K562 (cell line): ENCODE results near the gene RPL38. TPM values are rescaled to one million over a fixed set of nuclear protein-coding genes. Genes with fewer than 3 reads are reported as not detected.

ENCODE experiments used
- ATAC-seq: fragments of 200-7000 bp; cut with Tn5 transposase; 3 replicates; pipeline ENCODE4 v1.9.1; 2020; ENCODE audit warnings: moderate library complexity
- BruUV-seq: library from RNA; stranded (reverse); fragments of 400-500 nt; replicated peaks from 2 replicates; lab custom pipeline; 2021; lab: Mats Ljungman, UMichigan
- CTCF ChIA-PET: fragments of 300-600 bp; formaldehyde crosslinking; extraction: SDS; loops from one replicate; lab custom pipeline; 2021; ENCODE audit warnings: low intra/inter-chr PET ratio; lab: Yijun Ruan, JAX
- POLR2A ChIA-PET: fragments of 300-600, 350-650 bp; sonication (Branson Sonifier 250); formaldehyde crosslinking; extraction: SDS; loops from one replicate; lab custom pipeline; 2021; ENCODE audit warnings: antibody characterized with exemption, inconsistent platforms; lab: Yijun Ruan, JAX
- DNase-seq, 4 experiments: peaks; one replicate each; pipeline versions ENCODE4 v3.0.0 to v3.0.0-alpha.2; 2011 to 2018; ENCODE audit warnings: low spot score in 3 of 4, mixed read lengths in 3 of 4; ENCODE audit errors: extremely low read depth in 1 of 4
- FAIRE-seq: peaks from 2 replicates; lab custom pipeline; 2011; peaks lifted over from hg19 to GRCh38; lab: Jason Lieb, UNC
- H2AFZ ChIP-seq: 2 replicates; pipeline ENCODE4 v1.6.0; 2011; ENCODE audit warnings: low read depth, low read length, control low read depth, inconsistent platforms
- H3K27ac ChIP-seq: fragments of 200-600 bp; 3 replicates; pipeline ENCODE4 v1.8.0; 2011; ENCODE audit warnings: low read depth, mild to moderate bottlenecking, control low read depth, inconsistent platforms, low read length, moderate library complexity, mixed read lengths; ENCODE audit errors: extremely low read depth
- H3K27me3 ChIP-seq, 2 experiments: fragments of 300-600 bp in 1 of 2; 2 replicates in 1 of 2; 3 replicates in 1 of 2; pipeline versions ENCODE4 v1.6.0 to v1.8.0; 2011; ENCODE audit warnings: inconsistent platforms in 2 of 2, low read length in 2 of 2, mild to moderate bottlenecking in 1 of 2, mixed read lengths in 1 of 2, moderate library complexity in 1 of 2; ENCODE audit not compliant: control insufficient read depth in 2 of 2, insufficient read depth in 2 of 2
- H3K36me3 ChIP-seq: fragments of 300-600 bp; 3 replicates; pipeline ENCODE4 v1.8.0; 2011; ENCODE audit warnings: mild to moderate bottlenecking, low read length, inconsistent platforms; ENCODE audit not compliant: control insufficient read depth, insufficient read depth
- H3K4me1 ChIP-seq, 2 experiments: fragments of 200-600 bp in 1 of 2; replicated peaks in 1 of 2; 2 replicates in 1 of 2; 3 replicates in 1 of 2; pipeline versions ENCODE4 v1.5.1 to v1.8.0; 2011; ENCODE audit warnings: inconsistent platforms in 2 of 2, low read length in 2 of 2, mild to moderate bottlenecking in 1 of 2, mixed read lengths in 1 of 2, moderate library complexity in 1 of 2; ENCODE audit not compliant: control insufficient read depth in 2 of 2, insufficient read depth in 2 of 2
- H3K4me2 ChIP-seq: 2 replicates; pipeline ENCODE4 v1.6.1; 2011; ENCODE audit warnings: low read length, control low read depth, inconsistent platforms, mixed read lengths; ENCODE audit not compliant: insufficient read depth
- H3K4me3 ChIP-seq: fragments of 200-600 bp; sonication (generic), shearing (Covaris generic); 2 replicates; pipeline ENCODE4 v1.5.1; 2016; ENCODE audit warnings: control low read depth, inconsistent platforms
- H3K79me2 ChIP-seq: fragments of 200-600 bp; 3 replicates; pipeline ENCODE4 v1.8.0; 2011; ENCODE audit warnings: low read length, inconsistent platforms; ENCODE audit not compliant: control insufficient read depth, insufficient read depth
- H3K9ac ChIP-seq, 2 experiments: 2 replicates each; pipeline versions ENCODE4 v1.6.0 to v1.6.1; 2011; ENCODE audit warnings: low read depth in 2 of 2, low read length in 2 of 2, control low read depth in 1 of 2, inconsistent platforms in 1 of 2, mild to moderate bottlenecking in 1 of 2, mixed read lengths in 1 of 2; ENCODE audit not compliant: insufficient read depth in 1 of 2
- H3K9me1 ChIP-seq: one replicate; pipeline ENCODE4 v1.6.0; 2011; ENCODE audit warnings: inconsistent platforms, mild to moderate bottlenecking, low read length, moderate library complexity; ENCODE audit not compliant: control insufficient read depth, insufficient read depth
- H3K9me3 ChIP-seq: replicated peaks from 2 replicates; pipeline ENCODE4 v1.5.1; 2011; ENCODE audit warnings: low read depth, low read length, inconsistent platforms; ENCODE audit not compliant: control insufficient read depth, insufficient read depth
- H4K20me1 ChIP-seq: replicated peaks from 2 replicates; pipeline ENCODE4 v1.6.1; 2011; ENCODE audit warnings: low read length, inconsistent platforms, mixed read lengths; ENCODE audit not compliant: control insufficient read depth, insufficient read depth
- ARID1B ChIP-seq: fragments of 450-650 bp; IDR thresholded peaks from 2 replicates; pipeline ENCODE4 v1.6.1; 2016; ENCODE audit warnings: antibody characterized with exemption, mild to moderate bottlenecking, inconsistent platforms
- ATF7 ChIP-seq: fragments of 450-650 bp; IDR thresholded peaks from 2 replicates; pipeline ENCODE4 v1.7.1; 2014; ENCODE audit warnings: mild to moderate bottlenecking, moderate library complexity
- FOS ChIP-seq: IDR thresholded peaks from 3 replicates; pipeline ENCODE4 v1.6.1; 2011; ENCODE audit not compliant: insufficient read length; ENCODE audit errors: extremely low read depth
- FOXK1 ChIP-seq: sonication (generic); formaldehyde crosslinking; IDR thresholded peaks from 2 replicates; pipeline ENCODE4 v1.8.0; 2022; ENCODE audit warnings: missing genetic modification reagents, mild to moderate bottlenecking, borderline replicate concordance
- KLF1 ChIP-seq: fragments of 450-650 bp; IDR thresholded peaks from 2 replicates; pipeline ENCODE4 v1.6.1; 2016; ENCODE audit warnings: missing genetic modification characterization, missing compliant biosample characterization
- MTA3 ChIP-seq: fragments of 450-650 bp; formaldehyde crosslinking; IDR thresholded peaks from 2 replicates; pipeline ENCODE4 v1.6.1; 2017; ENCODE audit warnings: mild to moderate bottlenecking, borderline replicate concordance
- MYC ChIP-seq, 2 experiments: fragments of 250-450 bp in 1 of 2; sonication (Bioruptor Pico) in 1 of 2; IDR thresholded peaks; 2 replicates each; pipeline versions ENCODE4 v1.5.1 to v1.6.1; 2012 to 2021; ENCODE audit warnings: low read depth in 2 of 2, borderline replicate concordance in 1 of 2, improper control_type of control experiment in 1 of 2, low read length in 1 of 2, mild to moderate bottlenecking in 1 of 2, moderate library complexity in 1 of 2
- NONO ChIP-seq, 2 experiments: fragments of 200-400 bp in 1 of 2; fragments of 450-650 bp in 1 of 2; formaldehyde crosslinking in 1 of 2; IDR thresholded peaks; 2 replicates each; pipeline ENCODE4 v1.6.1; 2017; ENCODE audit warnings: low read depth in 2 of 2, mild to moderate bottlenecking in 2 of 2, moderate library complexity in 2 of 2, low read length in 1 of 2
- SUPT5H ChIP-seq: fragments of 450-650 bp; IDR thresholded peaks from 2 replicates; pipeline ENCODE4 v1.6.1; 2016
- ZNF140 ChIP-seq: fragments of 250-450 bp; sonication (Bioruptor Pico); IDR thresholded peaks from 2 replicates; pipeline ENCODE4 v1.8.0; 2021; ENCODE audit warnings: moderate library complexity, mild to moderate bottlenecking, inconsistent platforms
- ZNF263 ChIP-seq: sonication (generic); formaldehyde crosslinking; IDR thresholded peaks from 2 replicates; pipeline ENCODE4 v1.8.0; 2022; ENCODE audit warnings: mild to moderate bottlenecking, missing genetic modification reagents, borderline replicate concordance
- ZNF57 ChIP-seq: fragments of 450-650 bp; formaldehyde crosslinking; IDR thresholded peaks from 2 replicates; pipeline ENCODE4 v1.4.0; 2020; ENCODE audit warnings: mild to moderate bottlenecking, moderate library complexity
- WGBS: fragments of 100-300 bp; shearing (Covaris generic); methylation state at CpG from one replicate; pipeline ENCODE4 v1.1.6; 2016; ENCODE audit warnings: low coverage, mixed read lengths; ENCODE audit not compliant: insufficient coverage; ENCODE audit errors: missing lambda C conversion rate; 5-methylcytosine and 5-hydroxymethylcytosine counted together
- in situ Hi-C: fragments of 300-500 bp; cut with MboI; formaldehyde crosslinking; loops from 4 replicates; pipeline ENCODE4 v1.15.0; 2018; ENCODE audit warnings: inconsistent platforms, mixed read lengths
- intact Hi-C: fragments of 100-400 bp; cut with micrococcal nuclease; formaldehyde crosslinking; loops from 2 replicates; pipeline ENCODE4 v1.14.2; 2022
- polyA plus RNA-seq, 8 experiments: library from polyadenylated mRNA; depleted of rRNA in 4 of 8; stranded (reverse) in 5 of 8; unstranded in 3 of 8; fragments of >200 nt; fragmentation: Nextera tagmentation in 2 of 8; fragmentation: Illumina TruSeq in 1 of 8; extraction: Ambion mirVana in 2 of 8; extraction: Trizol in 1 of 8; gene quantifications; 2 replicates each; pipeline versions ENCODE4 v1.2.1 to v1.2.3, GENCODE V29; 2011 to 2014; ENCODE audit warnings: inconsistent platforms in 1 of 8, missing spikeins in 1 of 8
- total RNA-seq, 7 experiments: library from RNA; depleted of rRNA in 6 of 7; stranded (reverse); fragments of >200 nt in 6 of 7; fragmentation: Illumina TruSeq in 2 of 7; extraction: Trizol in 2 of 7; gene quantifications; 2 replicates each; pipeline versions ENCODE4 v1.2.1 to v1.2.3, GENCODE V29; 2011 to 2021; ENCODE audit warnings: low replicate concordance in 1 of 7
- TF ChIP-seq, protein P1 (sequence below): sonication (generic); formaldehyde crosslinking; IDR thresholded peaks from 2 replicates; pipeline ENCODE4 v1.8.1; 2023; ENCODE audit warnings: mild to moderate bottlenecking, missing genetic modification reagents
- TF ChIP-seq, protein P2 (sequence below): fragments of 250-450 bp; sonication (Bioruptor Pico); IDR thresholded peaks from 2 replicates; pipeline ENCODE4 v1.6.1; 2021; ENCODE audit warnings: mild to moderate bottlenecking
- TF ChIP-seq, protein P3 (sequence below): sonication (generic); formaldehyde crosslinking; IDR thresholded peaks from 2 replicates; pipeline ENCODE4 v1.4.0; 2020; ENCODE audit warnings: mild to moderate bottlenecking, missing genetic modification reagents

The RPL38 gene
- total and polyA plus RNA-seq, 9 of the 15 experiments (the other 6 are each of a cell fraction or from before 2014, with no cell fraction given), result 1,224 to 3,864 (median 1,939) TPM

DNA sequence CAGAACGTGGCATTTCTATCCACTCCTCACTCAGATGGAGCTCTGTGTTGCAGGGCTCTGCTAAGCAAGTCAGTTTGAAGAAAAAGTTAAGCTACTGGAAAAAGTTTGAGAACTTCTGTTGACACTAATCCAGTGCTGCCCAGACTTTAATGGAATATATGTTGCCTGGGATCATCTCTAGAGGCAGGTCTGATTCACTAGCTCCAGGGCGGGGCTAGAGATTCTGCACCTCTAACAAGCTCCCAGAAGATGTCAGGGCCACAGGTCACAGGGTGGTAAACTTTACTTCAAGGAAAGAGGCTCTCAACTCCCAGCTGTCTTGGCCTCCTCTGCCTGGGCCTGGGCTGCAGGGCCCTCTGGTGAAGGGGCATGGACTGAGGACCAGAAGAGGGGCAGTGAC, 16.7 kb downstream of the RPL38 start (continued):
- TF ChIP-seq, protein P1, sequence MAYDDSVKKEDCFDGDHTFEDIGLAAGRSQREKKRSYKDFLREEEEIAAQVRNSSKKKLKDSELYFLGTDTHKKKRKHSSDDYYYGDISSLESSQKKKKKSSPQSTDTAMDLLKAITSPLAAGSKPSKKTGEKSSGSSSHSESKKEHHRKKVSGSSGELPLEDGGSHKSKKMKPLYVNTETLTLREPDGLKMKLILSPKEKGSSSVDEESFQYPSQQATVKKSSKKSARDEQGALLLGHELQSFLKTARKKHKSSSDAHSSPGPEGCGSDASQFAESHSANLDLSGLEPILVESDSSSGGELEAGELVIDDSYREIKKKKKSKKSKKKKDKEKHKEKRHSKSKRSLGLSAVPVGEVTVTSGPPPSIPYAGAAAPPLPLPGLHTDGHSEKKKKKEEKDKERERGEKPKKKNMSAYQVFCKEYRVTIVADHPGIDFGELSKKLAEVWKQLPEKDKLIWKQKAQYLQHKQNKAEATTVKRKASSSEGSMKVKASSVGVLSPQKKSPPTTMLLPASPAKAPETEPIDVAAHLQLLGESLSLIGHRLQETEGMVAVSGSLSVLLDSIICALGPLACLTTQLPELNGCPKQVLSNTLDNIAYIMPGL, result no peak

DNA sequence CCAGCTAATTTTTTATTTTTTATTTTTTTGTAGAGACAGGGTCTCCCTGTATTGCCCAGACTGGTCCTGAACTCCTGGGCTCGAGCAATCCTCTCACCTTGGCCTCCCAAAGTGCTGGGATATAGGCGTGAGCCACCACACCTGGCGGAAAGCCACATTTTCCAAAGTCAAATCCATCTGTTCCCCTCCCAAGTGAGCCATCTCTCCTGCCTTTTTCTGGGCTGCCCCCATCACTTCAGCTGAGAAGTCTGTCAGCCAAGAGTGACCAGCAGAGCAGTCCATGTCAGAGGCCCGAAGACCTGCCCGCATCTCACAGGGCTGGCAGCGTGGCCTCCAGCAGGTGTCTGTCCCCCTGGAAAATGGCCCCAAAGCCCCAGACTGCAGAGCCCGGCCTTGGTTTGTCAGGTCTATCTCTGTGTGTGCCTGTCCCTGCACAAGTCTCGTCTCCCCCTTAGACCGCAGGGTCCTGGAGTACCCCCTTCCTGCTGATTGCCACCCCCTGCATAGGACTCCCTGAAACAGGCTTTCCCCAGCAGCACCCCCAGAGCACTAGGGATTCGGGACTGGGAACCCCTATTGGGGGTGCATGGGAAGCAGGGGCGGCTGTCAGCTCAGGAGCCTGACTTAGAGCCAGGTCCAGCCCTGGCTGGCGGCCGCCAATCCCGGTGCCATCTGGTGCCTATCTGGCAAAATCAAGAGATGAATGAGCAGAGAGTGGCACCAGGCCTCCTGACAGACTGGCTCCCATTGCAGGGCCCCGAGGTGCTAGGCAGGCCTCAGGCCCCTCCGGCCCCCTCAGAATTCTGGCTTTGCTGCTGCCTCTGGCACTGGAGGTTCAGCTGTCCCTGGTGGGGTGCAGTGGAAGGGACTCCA, 17.7 kb downstream of the RPL38 start:
- WGBS, result 47% methylated on average over 15 of the region's 16 CpGs
- no peak overlapping the region; a peak in 1 of 4 replicates for H3K9ac ChIP-seq
- H3K27me3 ChIP-seq, result peaks cover 0 to 8% of the 10 kb centered on the region in 2 experiments; a peak in 2 of 5 replicates
- intact Hi-C loops, result no loop called here
- BruUV-seq, result no TSS peak
- no peaks in the 10 kb centered on the region for H3K36me3 ChIP-seq
- ATAC-seq (no peak), FAIRE-seq (no peak), DNase-seq (no peak)
- H3K27ac ChIP-seq, result no peak overlapping the region
- CTCF ChIA-PET, result no interaction called here
- H3K9me1 ChIP-seq, result no peaks in the 10 kb centered on the region
- H3K4me3 ChIP-seq, result no peak overlapping the region
- H2AFZ ChIP-seq, result no peak overlapping the region
- POLR2A ChIA-PET, result no interaction called here
- no peaks in the 10 kb centered on the region for H3K79me2 ChIP-seq
- H3K4me1 ChIP-seq, result peaks cover 5 to 9% of the 10 kb centered on the region in 2 experiments; a peak in 4 of 5 replicates
- no peaks in the 10 kb centered on the region for H4K20me1 ChIP-seq
- in situ Hi-C loops, result no loop called here
- H3K4me2 ChIP-seq, result no peak overlapping the region
- H3K9me3 ChIP-seq, result no peaks in the 10 kb centered on the region
- TF ChIP-seq FOXK1 (CRISPR knock-in tag) (no peak), SUPT5H (no peak), NONO (IDR thresholded peaks at IDR 0.05; ENCODE audit: low read depth in 2 of 2, low read length in 1 of 2) (no peak), ZNF140 (CRISPR knock-in tag) (no peak), ARID1B (no peak), ZNF263 (no peak), ATF7 (no peak), MYC (IDR thresholded peaks at IDR 0.05; ENCODE audit: low read depth, low read length) (no peak), MYC (CRISPR knock-in tag; IDR thresholded peaks at IDR 0.05; ENCODE audit: borderline replicate concordance, low read depth) (no peak), FOS (no peak), ZNF57 (CRISPR knock-in tag) (no peak), MTA3 (no peak), KLF1 (tag) (no peak)
- TF ChIP-seq, protein P2, sequence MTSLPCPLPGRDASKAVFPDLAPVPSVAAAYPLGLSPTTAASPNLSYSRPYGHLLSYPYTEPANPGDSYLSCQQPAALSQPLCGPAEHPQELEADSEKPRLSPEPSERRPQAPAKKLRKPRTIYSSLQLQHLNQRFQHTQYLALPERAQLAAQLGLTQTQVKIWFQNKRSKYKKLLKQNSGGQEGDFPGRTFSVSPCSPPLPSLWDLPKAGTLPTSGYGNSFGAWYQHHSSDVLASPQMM (CRISPR knock-in tag), result no peak
- TF ChIP-seq, protein P3, sequence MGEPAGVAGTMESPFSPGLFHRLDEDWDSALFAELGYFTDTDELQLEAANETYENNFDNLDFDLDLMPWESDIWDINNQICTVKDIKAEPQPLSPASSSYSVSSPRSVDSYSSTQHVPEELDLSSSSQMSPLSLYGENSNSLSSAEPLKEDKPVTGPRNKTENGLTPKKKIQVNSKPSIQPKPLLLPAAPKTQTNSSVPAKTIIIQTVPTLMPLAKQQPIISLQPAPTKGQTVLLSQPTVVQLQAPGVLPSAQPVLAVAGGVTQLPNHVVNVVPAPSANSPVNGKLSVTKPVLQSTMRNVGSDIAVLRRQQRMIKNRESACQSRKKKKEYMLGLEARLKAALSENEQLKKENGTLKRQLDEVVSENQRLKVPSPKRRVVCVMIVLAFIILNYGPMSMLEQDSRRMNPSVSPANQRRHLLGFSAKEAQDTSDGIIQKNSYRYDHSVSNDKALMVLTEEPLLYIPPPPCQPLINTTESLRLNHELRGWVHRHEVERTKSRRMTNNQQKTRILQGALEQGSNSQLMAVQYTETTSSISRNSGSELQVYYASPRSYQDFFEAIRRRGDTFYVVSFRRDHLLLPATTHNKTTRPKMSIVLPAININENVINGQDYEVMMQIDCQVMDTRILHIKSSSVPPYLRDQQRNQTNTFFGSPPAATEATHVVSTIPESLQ (CRISPR knock-in tag), result no peak
